SK-N-SH (cell line): ENCODE measurements around the gene AVPI1. TPM values are rescaled to one million over a fixed set of nuclear protein-coding genes. Genes with fewer than 3 reads are reported as not detected.
"Not testable (repeated sequence)": the region's sequence is repeated elsewhere in the genome, so short reads cannot be mapped to it uniquely, and the experiment has no call there.

Experiments
- CTCF ChIA-PET: fragments of 300-600, 350-600 bp; formaldehyde crosslinking; extraction: SDS; loops from one replicate; lab custom pipeline; 2021; lab: Yijun Ruan, JAX
- POLR2A ChIA-PET: fragments of 350-600 bp; sonication (Branson Sonifier 250); formaldehyde crosslinking; extraction: SDS; loops from one replicate; lab custom pipeline; 2020; ENCODE audit warnings: antibody characterized with exemption, inconsistent platforms; lab: Yijun Ruan, JAX
- DNase-seq: peaks from one replicate; pipeline ENCODE4 v3.0.0; 2012
- H2AFZ ChIP-seq: fragments of 200-600 bp; sonication (generic); 2 replicates; pipeline ENCODE4 v1.8.1; 2016; ENCODE audit warnings: antibody characterized with exemption, mild to moderate bottlenecking, low read depth
- H3F3A ChIP-seq: fragments of 200-600 bp; sonication (generic); replicated peaks from 2 replicates; pipeline ENCODE3; 2016; ENCODE audit warnings: antibody characterized with exemption, mild to moderate bottlenecking; ENCODE audit not compliant: insufficient read depth
- H3K27ac ChIP-seq, 2 experiments: fragments of 200-500 bp in 1 of 2; fragments of 200-600 bp in 1 of 2; sonication (Bioruptor generic) in 1 of 2; sonication (generic), shearing (Covaris generic) in 1 of 2; 2 replicates each; pipeline versions ENCODE4 v1.5.1 to v1.6.1; 2014 to 2016; ENCODE audit warnings: low read depth in 2 of 2, inconsistent platforms in 1 of 2, low read length in 1 of 2, mild to moderate bottlenecking in 1 of 2, mixed read lengths in 1 of 2
- H3K27me3 ChIP-seq: fragments of 200-600 bp; sonication (generic), shearing (Covaris generic); 2 replicates; pipeline ENCODE4 v1.6.1; 2016; ENCODE audit warnings: mixed run types; ENCODE audit not compliant: insufficient read depth
- H3K36me3 ChIP-seq, 2 experiments: fragments of 200-500 bp in 1 of 2; fragments of 200-600 bp in 1 of 2; sonication (Bioruptor generic) in 1 of 2; sonication (generic) in 1 of 2; replicated peaks in 1 of 2; 2 replicates each; pipeline versions ENCODE3 to v1.5.1; 2014 to 2016; ENCODE audit warnings: low read length in 1 of 2, mild to moderate bottlenecking in 1 of 2; ENCODE audit not compliant: insufficient read depth in 2 of 2, control insufficient read depth in 1 of 2
- H3K4me1 ChIP-seq, 2 experiments: fragments of 200-500 bp in 1 of 2; fragments of 200-600 bp in 1 of 2; sonication (Bioruptor generic) in 1 of 2; sonication (generic), shearing (Covaris generic) in 1 of 2; 2 replicates each; pipeline versions ENCODE4 v1.5.1 to v1.6.1; 2014 to 2016; ENCODE audit warnings: low read depth in 1 of 2, low read length in 1 of 2, mixed run types in 1 of 2; ENCODE audit not compliant: insufficient read depth in 2 of 2, control insufficient read depth in 1 of 2
- H3K4me2 ChIP-seq: fragments of 200-600 bp; sonication (generic), shearing (Covaris generic); 2 replicates; pipeline ENCODE4 v1.6.1; 2017; ENCODE audit warnings: mixed run types
- H3K4me3 ChIP-seq, 2 experiments: fragments of 200-500 bp in 1 of 2; fragments of 200-600 bp in 1 of 2; sonication (Bioruptor generic) in 1 of 2; sonication (generic), shearing (Covaris generic) in 1 of 2; 2 replicates each; pipeline versions ENCODE4 v1.5.1 to v1.8.1; 2014 to 2016; ENCODE audit warnings: low read depth in 2 of 2, inconsistent platforms in 1 of 2, low read length in 1 of 2, mild to moderate bottlenecking in 1 of 2, mixed read lengths in 1 of 2, moderate library complexity in 1 of 2
- H3K79me2 ChIP-seq: fragments of 200-600 bp; sonication (generic); 2 replicates; pipeline ENCODE4 v1.8.1; 2017; ENCODE audit warnings: mild to moderate bottlenecking; ENCODE audit not compliant: insufficient read depth
- H3K9ac ChIP-seq: fragments of 200-600 bp; sonication (generic); 2 replicates; pipeline ENCODE4 v1.6.1; 2017; ENCODE audit warnings: mixed run types
- H3K9me2 ChIP-seq: fragments of 200-600 bp; sonication (generic); 2 replicates; pipeline ENCODE4 v1.6.1; 2017; ENCODE audit warnings: mixed run types
- H3K9me3 ChIP-seq: fragments of 200-600 bp; sonication (generic); 2 replicates; pipeline ENCODE4 v1.6.1; 2017; ENCODE audit warnings: mixed run types, mild to moderate bottlenecking, moderate library complexity
- H4K20me1 ChIP-seq: fragments of 200-600 bp; sonication (generic); 2 replicates; pipeline ENCODE4 v1.6.1; 2017; ENCODE audit warnings: mild to moderate bottlenecking, mixed run types; ENCODE audit not compliant: insufficient read depth
- CHD2 ChIP-seq: fragments of 150-350 bp; IDR thresholded peaks from 2 replicates; pipeline ENCODE4 v1.6.1; 2018; ENCODE audit warnings: low read length; ENCODE audit not compliant: partially characterized antibody
- ELF1 ChIP-seq: IDR thresholded peaks from 2 replicates; pipeline ENCODE4 v1.4.0; 2012
- EP300 ChIP-seq, 2 experiments: IDR thresholded peaks; 2 replicates each; pipeline versions ENCODE4 v1.4.0 to v1.6.1; 2012; ENCODE audit warnings: borderline replicate concordance in 1 of 2, low read depth in 1 of 2, low read length in 1 of 2
- EZH2phosphoT487 ChIP-seq: fragments of 200-600 bp; sonication (generic); IDR thresholded peaks from 2 replicates; pipeline ENCODE4 v1.6.1; 2017; ENCODE audit warnings: low read depth, mixed run types, mild to moderate bottlenecking, antibody characterized with exemption, moderate library complexity, borderline replicate concordance
- FOXM1 ChIP-seq: IDR thresholded peaks from 2 replicates; pipeline ENCODE4 v1.4.0; 2012; ENCODE audit warnings: low read depth, mild to moderate bottlenecking
- GABPA ChIP-seq: IDR thresholded peaks from 2 replicates; pipeline ENCODE4 v1.4.0; 2012; ENCODE audit warnings: low read depth, mild to moderate bottlenecking
- MEF2A ChIP-seq: IDR thresholded peaks from 2 replicates; pipeline ENCODE4 v1.4.0; 2012; ENCODE audit warnings: low read depth, borderline replicate concordance
- NFIC ChIP-seq: IDR thresholded peaks from 2 replicates; pipeline ENCODE4 v1.4.0; 2012; ENCODE audit warnings: borderline replicate concordance
- NRF1 ChIP-seq: IDR thresholded peaks from 2 replicates; pipeline ENCODE4 v1.6.1; 2012; ENCODE audit warnings: low read depth, mild to moderate bottlenecking, low read length
- RXRA ChIP-seq: IDR thresholded peaks from 2 replicates; pipeline ENCODE4 v1.4.0; 2012; ENCODE audit warnings: low read depth, mild to moderate bottlenecking, borderline replicate concordance
- WGBS: methylation state at CpG from one replicate; pipeline ENCODE4 v1.1.6; 2017; ENCODE audit warnings: low lambda C conversion rate; 5-methylcytosine and 5-hydroxymethylcytosine counted together
- polyA plus RNA-seq, 3 experiments: library from polyadenylated mRNA; depleted of rRNA; stranded (reverse); fragments of >200 nt; gene quantifications; 2 replicates each; pipeline ENCODE4 v1.2.3, GENCODE V29; 2012
- TF ChIP-seq, protein P1 (sequence below): fragments of 150-350 bp; IDR thresholded peaks from 2 replicates; pipeline ENCODE4 v1.6.1; 2017; ENCODE audit warnings: antibody characterized with exemption, low read length, low read depth, borderline replicate concordance
- TF ChIP-seq, protein P2 (sequence below): IDR thresholded peaks from 2 replicates; pipeline ENCODE4 v1.4.0; 2012; ENCODE audit warnings: low read depth, borderline replicate concordance

AVPI1 gene
- polyA plus RNA-seq, 1 of the 3 experiments (the other 2 are of a cell fraction), result 6.3 TPM

GRCh38 chr10:97640174-97640867 lies 46.7 kb downstream of the AVPI1 start, which contains the start of gene PI4K2A (continued):
- TF ChIP-seq GABPA (no peak), NFIC (no peak), RXRA (no peak), EZH2phosphoT487 (no peak), EP300 (IDR thresholded peaks at IDR 0.05; ENCODE audit: borderline replicate concordance in 1 of 2, low read depth in 1 of 2, low read length in 1 of 2) (peak in 1 of 2 experiments; percentile 26; a peak in 1 of 4 replicates), MEF2A (no peak)
- TF ChIP-seq, protein P1, sequence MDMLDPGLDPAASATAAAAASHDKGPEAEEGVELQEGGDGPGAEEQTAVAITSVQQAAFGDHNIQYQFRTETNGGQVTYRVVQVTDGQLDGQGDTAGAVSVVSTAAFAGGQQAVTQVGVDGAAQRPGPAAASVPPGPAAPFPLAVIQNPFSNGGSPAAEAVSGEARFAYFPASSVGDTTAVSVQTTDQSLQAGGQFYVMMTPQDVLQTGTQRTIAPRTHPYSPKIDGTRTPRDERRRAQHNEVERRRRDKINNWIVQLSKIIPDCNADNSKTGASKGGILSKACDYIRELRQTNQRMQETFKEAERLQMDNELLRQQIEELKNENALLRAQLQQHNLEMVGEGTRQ, result no peak
- TF ChIP-seq, protein P2, sequence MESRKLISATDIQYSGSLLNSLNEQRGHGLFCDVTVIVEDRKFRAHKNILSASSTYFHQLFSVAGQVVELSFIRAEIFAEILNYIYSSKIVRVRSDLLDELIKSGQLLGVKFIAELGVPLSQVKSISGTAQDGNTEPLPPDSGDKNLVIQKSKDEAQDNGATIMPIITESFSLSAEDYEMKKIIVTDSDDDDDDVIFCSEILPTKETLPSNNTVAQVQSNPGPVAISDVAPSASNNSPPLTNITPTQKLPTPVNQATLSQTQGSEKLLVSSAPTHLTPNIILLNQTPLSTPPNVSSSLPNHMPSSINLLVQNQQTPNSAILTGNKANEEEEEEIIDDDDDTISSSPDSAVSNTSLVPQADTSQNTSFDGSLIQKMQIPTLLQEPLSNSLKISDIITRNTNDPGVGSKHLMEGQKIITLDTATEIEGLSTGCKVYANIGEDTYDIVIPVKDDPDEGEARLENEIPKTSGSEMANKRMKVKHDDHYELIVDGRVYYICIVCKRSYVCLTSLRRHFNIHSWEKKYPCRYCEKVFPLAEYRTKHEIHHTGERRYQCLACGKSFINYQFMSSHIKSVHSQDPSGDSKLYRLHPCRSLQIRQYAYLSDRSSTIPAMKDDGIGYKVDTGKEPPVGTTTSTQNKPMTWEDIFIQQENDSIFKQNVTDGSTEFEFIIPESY, result no peak

GRCh38 chr10:97639090-97639489 lies 48.0 kb downstream of the AVPI1 start:
- POLR2A ChIA-PET, result not testable (repeated sequence)
- 73% methylated on average over 3 of the region's 3 CpGs for WGBS

DNA sequence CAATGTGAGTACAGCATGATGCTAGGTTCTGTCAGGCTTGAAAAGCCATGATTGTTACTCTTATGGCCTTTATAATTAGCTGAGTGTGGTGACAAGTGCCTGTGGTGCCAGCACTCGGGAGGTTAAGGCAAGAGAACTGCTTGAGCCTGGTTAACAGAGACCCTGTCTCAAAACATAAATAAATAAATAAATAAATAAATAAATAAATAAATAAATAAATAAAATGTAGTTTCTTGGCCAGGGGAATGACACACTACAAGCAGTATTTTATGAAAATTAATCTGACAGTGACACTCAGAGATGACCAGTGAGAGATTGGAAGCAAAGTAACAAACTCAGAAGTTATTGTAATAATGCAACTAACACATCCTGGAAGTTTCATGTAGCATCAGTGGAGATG lies 51.5 kb downstream of the AVPI1 start:
- CTCF ChIA-PET, result interaction anchor here (0.9 kb wide), 1 partner anchor 41 kb away, joined by 4 read pairs; no protein-coding TSS in a partner anchor

More at GRCh38 chr10:97639090-97639489, 48.0 kb downstream of the AVPI1 start:
- CTCF ChIA-PET, result interaction anchor here (1.1 kb wide), 1 partner anchor 63 kb away, joined by 3 read pairs; no protein-coding TSS in a partner anchor
- H3F3A ChIP-seq, H3K4me2 ChIP-seq, H4K20me1 ChIP-seq, H3K4me3 ChIP-seq, H3K27me3 ChIP-seq, H3K27ac ChIP-seq, DNase-seq, H3K36me3 ChIP-seq, H3K9me3 ChIP-seq, H3K4me1 ChIP-seq, H2AFZ ChIP-seq, H3K9ac ChIP-seq, H3K9me2 ChIP-seq: not testable (repeated sequence)
- H3K79me2 ChIP-seq, result peaks cover 34% of the 10 kb centered on the region

More for the DNA sequence above, 51.5 kb downstream of the AVPI1 start:
- Histone ChIP-seq H3K4me1 (peaks cover 4% of the 10 kb centered on the region in 2 experiments; a peak in 2 of 4 replicates), H3K9ac (no peak overlapping the region), H3K4me3 (no peak overlapping the region), H3K9me2 (no peaks in the 10 kb centered on the region), H2AFZ (no peak overlapping the region), H3K9me3 (no peaks in the 10 kb centered on the region), H3F3A (peaks cover 6% of the 10 kb centered on the region), H3K36me3 (no peaks in the 10 kb centered on the region), H3K27me3 (no peaks in the 10 kb centered on the region), H3K4me2 (no peak overlapping the region), H3K79me2 (peaks cover 17% of the 10 kb centered on the region), H3K27ac (no peak overlapping the region), H4K20me1 (no peaks in the 10 kb centered on the region)
- 68% methylated on average over 1 of the region's 1 CpG for WGBS
- DNase-seq, result no peak
- TF ChIP-seq NFIC (no peak), NRF1 (no peak), FOXM1 (no peak), EP300 (IDR thresholded peaks at IDR 0.05; ENCODE audit: borderline replicate concordance in 1 of 2, low read depth in 1 of 2, low read length in 1 of 2) (no peak), CHD2 (no peak), ELF1 (no peak)
- POLR2A ChIA-PET, result no interaction called here
